Panc1 (cell line): ENCODE results near the gene FPR3. TPM values are rescaled to one million over a fixed set of nuclear protein-coding genes. Genes with fewer than 3 reads are reported as not detected.

Experiments used
- ATAC-seq: fragments of 200-7000 bp; cut with Tn5 transposase; 2 replicates; pipeline ENCODE4 v1.9.1; 2020; ENCODE audit warnings: mild to moderate bottlenecking, moderate library complexity
- BruUV-seq: library from RNA; stranded (reverse); fragments of 400-500 nt; replicated peaks from 2 replicates; lab custom pipeline; 2021; lab: Mats Ljungman, UMichigan
- CTCF ChIA-PET: fragments of 300-600 bp; sonication (Branson Sonifier 250); formaldehyde crosslinking; loops from one replicate; lab custom pipeline; 2022; ENCODE audit warnings: antibody characterized with exemption; lab: Charles Lee
- POLR2A ChIA-PET: fragments of 300-600 bp; sonication (Branson Sonifier 250); formaldehyde crosslinking; loops from one replicate; lab custom pipeline; 2022; ENCODE audit warnings: antibody characterized with exemption; lab: Charles Lee
- DNase-seq: peaks from one replicate; pipeline ENCODE4 v3.0.0-alpha.2; 2010; ENCODE audit warnings: low read depth, low spot score
- H3K27ac ChIP-seq: 2 replicates; pipeline ENCODE4 v1.5.1; 2011; ENCODE audit warnings: mild to moderate bottlenecking, low read length, inconsistent platforms
- H3K27me3 ChIP-seq: fragments of 200-500 bp; sonication (Bioruptor generic); 2 replicates; pipeline ENCODE4 v1.6.0; 2014; ENCODE audit warnings: low read length, inconsistent platforms; ENCODE audit not compliant: control insufficient read depth, insufficient read depth
- H3K36me3 ChIP-seq: fragments of 200-500 bp; sonication (Bioruptor generic); 2 replicates; pipeline ENCODE4 v1.5.1; 2014; ENCODE audit warnings: inconsistent platforms, mild to moderate bottlenecking, low read length, moderate library complexity; ENCODE audit not compliant: control insufficient read depth, insufficient read depth
- H3K4me1 ChIP-seq: 2 replicates; pipeline ENCODE4 v1.5.1; 2011; ENCODE audit warnings: inconsistent platforms, mild to moderate bottlenecking, low read length, moderate library complexity; ENCODE audit not compliant: control insufficient read depth, insufficient read depth
- H3K4me3 ChIP-seq, 2 experiments: 2 replicates each; pipeline ENCODE4 v1.5.1; 2011 to 2012; ENCODE audit warnings: low read depth in 2 of 2, low read length in 2 of 2, mild to moderate bottlenecking in 2 of 2, inconsistent platforms in 1 of 2, moderate library complexity in 1 of 2
- H3K9me3 ChIP-seq: fragments of 200-500 bp; sonication (Bioruptor generic); 2 replicates; pipeline ENCODE4 v1.5.1; 2014; ENCODE audit warnings: low read depth, mild to moderate bottlenecking, inconsistent platforms, low read length, moderate library complexity; ENCODE audit not compliant: control insufficient read depth, insufficient read depth
- POLR2AphosphoS5 ChIP-seq: IDR thresholded peaks from 2 replicates; pipeline ENCODE4 v1.6.1; 2012; ENCODE audit warnings: mild to moderate bottlenecking, low read depth, low read length, moderate library complexity
- SIN3A ChIP-seq: IDR thresholded peaks from 2 replicates; pipeline ENCODE4 v1.6.1; 2012; ENCODE audit warnings: low read depth, mild to moderate bottlenecking, low read length, moderate library complexity, borderline replicate concordance; ENCODE audit not compliant: insufficient read depth
- TCF7L2 ChIP-seq: IDR thresholded peaks from 2 replicates; pipeline ENCODE4 v1.6.1; 2011; ENCODE audit warnings: mild to moderate bottlenecking, low read depth, low read length, inconsistent platforms
- in situ Hi-C: cut with HindIII; loops from 2 replicates; pipeline ENCODE4 v1.10.0; 2016; ENCODE audit warnings: low sequenced_read_pairs, low pct_unique_long_range_greater_than_20kb
- intact Hi-C: fragments of 100-400 bp; cut with micrococcal nuclease; formaldehyde crosslinking; loops from one replicate; pipeline ENCODE4 v1.10.0; 2022; ENCODE audit not compliant: unreplicated experiment
- total RNA-seq: library from RNA; stranded (reverse); gene quantifications from one replicate; pipeline ENCODE4 v1.2.1, GENCODE V29; 2021; ENCODE audit not compliant: unreplicated experiment
- TF ChIP-seq, protein P1 (sequence below), 2 experiments: IDR thresholded peaks; 2 replicates each; pipeline ENCODE4 v1.6.1; 2011 to 2012; ENCODE audit warnings: low read depth in 2 of 2, control low read depth in 1 of 2, low read length in 1 of 2, mild to moderate bottlenecking in 1 of 2, moderate library complexity in 1 of 2; ENCODE audit not compliant: insufficient read depth in 1 of 2
- TF ChIP-seq, protein P2 (sequence below): fragments of 450-650 bp; IDR thresholded peaks from 2 replicates; pipeline ENCODE4 v1.5.1; 2017; ENCODE audit warnings: mild to moderate bottlenecking

Gene FPR3
- total RNA-seq, 1 experiment from 2014 or later = 0.08 TPM

DNA sequence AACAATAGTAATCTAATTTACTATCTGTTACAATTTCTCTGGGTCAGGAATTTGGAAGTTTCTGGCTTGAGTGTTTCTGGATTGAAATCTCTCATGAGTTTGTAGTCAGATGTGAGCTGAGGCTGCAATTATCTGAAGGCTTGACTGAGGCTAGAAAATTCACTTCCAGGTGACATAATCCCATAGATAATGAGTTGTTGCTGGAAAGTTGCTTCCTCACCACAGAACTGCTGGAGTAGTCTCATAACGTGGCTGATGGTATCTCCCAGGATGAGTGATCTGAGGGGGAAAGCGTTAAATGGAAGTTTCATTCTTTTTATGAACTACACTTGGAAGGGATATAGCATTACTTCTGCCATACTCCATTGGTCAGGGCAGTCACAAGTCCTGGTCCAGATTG lies 15.3 kb upstream of the FPR3 start:
- Histone ChIP-seq H3K4me1 (no peaks in the 10 kb centered on the region), H3K27me3 (0 out of 2 replicates have a peak, but pooled peaks cover 2% of the 10 kb centered on the region), H3K9me3 (no peaks in the 10 kb centered on the region), H3K27ac (no peak overlapping the region), H3K36me3 (no peaks in the 10 kb centered on the region), H3K4me3 (no peak overlapping the region)
- POLR2A ChIA-PET = no interaction called here
- ATAC-seq = no peak
- DNase-seq = no peak
- in situ Hi-C loops = no loop called here
- TF ChIP-seq POLR2AphosphoS5 (no peak), TCF7L2 (no peak), SIN3A (no peak)
- TF ChIP-seq, protein P1, sequence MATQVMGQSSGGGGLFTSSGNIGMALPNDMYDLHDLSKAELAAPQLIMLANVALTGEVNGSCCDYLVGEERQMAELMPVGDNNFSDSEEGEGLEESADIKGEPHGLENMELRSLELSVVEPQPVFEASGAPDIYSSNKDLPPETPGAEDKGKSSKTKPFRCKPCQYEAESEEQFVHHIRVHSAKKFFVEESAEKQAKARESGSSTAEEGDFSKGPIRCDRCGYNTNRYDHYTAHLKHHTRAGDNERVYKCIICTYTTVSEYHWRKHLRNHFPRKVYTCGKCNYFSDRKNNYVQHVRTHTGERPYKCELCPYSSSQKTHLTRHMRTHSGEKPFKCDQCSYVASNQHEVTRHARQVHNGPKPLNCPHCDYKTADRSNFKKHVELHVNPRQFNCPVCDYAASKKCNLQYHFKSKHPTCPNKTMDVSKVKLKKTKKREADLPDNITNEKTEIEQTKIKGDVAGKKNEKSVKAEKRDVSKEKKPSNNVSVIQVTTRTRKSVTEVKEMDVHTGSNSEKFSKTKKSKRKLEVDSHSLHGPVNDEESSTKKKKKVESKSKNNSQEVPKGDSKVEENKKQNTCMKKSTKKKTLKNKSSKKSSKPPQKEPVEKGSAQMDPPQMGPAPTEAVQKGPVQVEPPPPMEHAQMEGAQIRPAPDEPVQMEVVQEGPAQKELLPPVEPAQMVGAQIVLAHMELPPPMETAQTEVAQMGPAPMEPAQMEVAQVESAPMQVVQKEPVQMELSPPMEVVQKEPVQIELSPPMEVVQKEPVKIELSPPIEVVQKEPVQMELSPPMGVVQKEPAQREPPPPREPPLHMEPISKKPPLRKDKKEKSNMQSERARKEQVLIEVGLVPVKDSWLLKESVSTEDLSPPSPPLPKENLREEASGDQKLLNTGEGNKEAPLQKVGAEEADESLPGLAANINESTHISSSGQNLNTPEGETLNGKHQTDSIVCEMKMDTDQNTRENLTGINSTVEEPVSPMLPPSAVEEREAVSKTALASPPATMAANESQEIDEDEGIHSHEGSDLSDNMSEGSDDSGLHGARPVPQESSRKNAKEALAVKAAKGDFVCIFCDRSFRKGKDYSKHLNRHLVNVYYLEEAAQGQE (IDR thresholded peaks at IDR 0.05; ENCODE audit: insufficient read depth in 1 of 2, low read depth in 2 of 2, low read length in 1 of 2) = no peak
- TF ChIP-seq, protein P2, sequence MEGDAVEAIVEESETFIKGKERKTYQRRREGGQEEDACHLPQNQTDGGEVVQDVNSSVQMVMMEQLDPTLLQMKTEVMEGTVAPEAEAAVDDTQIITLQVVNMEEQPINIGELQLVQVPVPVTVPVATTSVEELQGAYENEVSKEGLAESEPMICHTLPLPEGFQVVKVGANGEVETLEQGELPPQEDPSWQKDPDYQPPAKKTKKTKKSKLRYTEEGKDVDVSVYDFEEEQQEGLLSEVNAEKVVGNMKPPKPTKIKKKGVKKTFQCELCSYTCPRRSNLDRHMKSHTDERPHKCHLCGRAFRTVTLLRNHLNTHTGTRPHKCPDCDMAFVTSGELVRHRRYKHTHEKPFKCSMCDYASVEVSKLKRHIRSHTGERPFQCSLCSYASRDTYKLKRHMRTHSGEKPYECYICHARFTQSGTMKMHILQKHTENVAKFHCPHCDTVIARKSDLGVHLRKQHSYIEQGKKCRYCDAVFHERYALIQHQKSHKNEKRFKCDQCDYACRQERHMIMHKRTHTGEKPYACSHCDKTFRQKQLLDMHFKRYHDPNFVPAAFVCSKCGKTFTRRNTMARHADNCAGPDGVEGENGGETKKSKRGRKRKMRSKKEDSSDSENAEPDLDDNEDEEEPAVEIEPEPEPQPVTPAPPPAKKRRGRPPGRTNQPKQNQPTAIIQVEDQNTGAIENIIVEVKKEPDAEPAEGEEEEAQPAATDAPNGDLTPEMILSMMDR = no peak
- no TSS peak for BruUV-seq
- CTCF ChIA-PET = no interaction called here
- intact Hi-C loops = loop anchor here (5.0 kb wide), 1 partner anchor 67 kb away; no protein-coding TSS in a partner anchor

DNA sequence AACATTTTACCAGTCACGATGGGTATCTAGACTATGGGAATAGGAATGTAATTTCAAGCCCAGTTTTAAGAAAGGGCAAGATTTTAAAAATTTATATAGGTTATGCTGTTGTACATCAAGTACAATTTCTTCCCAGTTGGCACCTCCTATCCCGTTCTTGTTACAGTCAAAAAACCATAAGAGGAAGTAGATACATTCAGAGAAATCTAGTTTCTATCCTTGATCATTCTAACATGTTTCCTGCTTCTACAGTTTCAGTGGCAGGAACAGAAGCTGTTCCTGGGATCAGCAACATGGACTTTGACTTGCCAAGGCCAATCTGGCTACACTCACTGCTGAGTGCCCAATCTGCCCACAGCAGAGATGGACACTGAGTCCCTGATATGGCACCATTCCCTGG lies 14.7 kb upstream of the FPR3 start:
- ATAC-seq = no peak
- Histone ChIP-seq H3K36me3 (no peaks in the 10 kb centered on the region), H3K27ac (no peak overlapping the region), H3K27me3 (no peaks in the 10 kb centered on the region), H3K9me3 (no peaks in the 10 kb centered on the region), H3K4me1 (no peaks in the 10 kb centered on the region), H3K4me3 (no peak overlapping the region)
- CTCF ChIA-PET = no interaction called here
- BruUV-seq = no TSS peak
- in situ Hi-C loops = no loop called here
- intact Hi-C loops = no loop called here
- TF ChIP-seq SIN3A (no peak), POLR2AphosphoS5 (no peak), TCF7L2 (no peak)
- TF ChIP-seq, protein P2 = no peak
- DNase-seq = no peak
- POLR2A ChIA-PET = no interaction called here
